Measurements from ENCODE around the gene SYCE3. TPM values are rescaled to one million over a fixed set of nuclear protein-coding genes. Genes with fewer than 3 reads are reported as not detected.

SYCE3 gene
- total RNA-seq, 1 donor from 2014 or later, result not detected

DNA sequence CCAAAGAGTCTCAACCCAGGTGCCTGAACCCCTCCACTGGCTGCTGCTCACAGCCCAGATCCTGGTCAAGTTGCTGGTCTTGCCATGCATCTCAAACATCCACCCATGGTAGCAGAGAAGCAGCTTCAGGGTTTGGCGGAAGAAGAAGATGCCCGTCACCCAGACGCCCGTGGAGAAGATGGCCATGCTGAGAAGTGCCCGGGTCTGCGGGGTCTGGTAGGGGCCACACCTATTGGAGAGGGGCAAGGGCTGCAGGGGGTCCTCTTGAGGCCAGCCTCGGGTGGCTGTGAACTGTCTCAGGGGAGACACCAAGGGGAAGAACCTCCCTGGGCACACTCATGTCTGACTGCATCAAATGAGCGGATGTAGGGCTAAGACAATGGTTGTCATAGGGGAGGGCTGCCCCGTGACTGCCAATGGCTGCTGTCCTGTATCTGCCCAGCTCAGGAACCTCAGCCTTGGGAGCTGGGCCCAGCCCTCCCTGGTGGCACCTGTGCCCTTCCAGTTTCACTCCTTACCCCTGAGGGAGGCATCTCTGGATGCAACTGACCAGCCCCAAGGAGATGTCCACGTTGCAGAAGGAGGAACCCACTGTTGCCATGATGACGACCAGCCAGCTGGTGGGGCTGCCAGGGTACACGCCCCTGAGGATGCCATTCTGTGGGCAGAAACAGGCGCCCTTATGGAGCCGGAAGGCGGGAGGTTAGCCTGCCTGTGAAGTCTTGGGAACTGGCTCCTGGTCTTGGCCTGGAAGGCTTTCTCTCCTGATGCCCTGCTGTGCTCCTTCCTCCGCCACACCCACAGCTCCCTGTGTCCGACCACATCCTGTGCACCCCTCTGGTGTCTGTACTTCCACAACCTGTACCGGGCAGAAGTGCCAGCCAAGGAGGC, 14.3 kb upstream of the SYCE3 start:
- DNase-seq (ENCODE audit: low spot score), result no peak

DNA sequence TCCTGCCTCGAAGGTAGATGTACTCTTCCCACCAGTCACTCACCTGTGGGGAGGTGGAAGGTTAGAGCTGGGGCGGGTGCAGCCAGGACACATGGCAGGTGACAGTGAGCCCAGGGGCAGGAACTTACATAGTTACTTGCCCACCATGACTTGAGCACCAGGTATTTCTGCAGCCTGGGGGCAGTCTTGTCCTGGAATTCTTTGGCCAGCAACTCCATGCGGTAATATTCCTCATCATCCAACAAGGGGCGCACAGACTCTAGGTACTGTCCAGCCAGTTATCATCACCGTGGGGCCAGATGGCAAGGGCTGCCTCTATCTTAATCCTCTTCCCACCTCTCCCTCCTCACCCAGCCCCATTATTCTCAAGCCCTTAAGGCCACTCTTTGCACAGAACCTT, 13.4 kb upstream of the SYCE3 start:
- DNase-seq (ENCODE audit: low spot score), result no peak

DNA sequence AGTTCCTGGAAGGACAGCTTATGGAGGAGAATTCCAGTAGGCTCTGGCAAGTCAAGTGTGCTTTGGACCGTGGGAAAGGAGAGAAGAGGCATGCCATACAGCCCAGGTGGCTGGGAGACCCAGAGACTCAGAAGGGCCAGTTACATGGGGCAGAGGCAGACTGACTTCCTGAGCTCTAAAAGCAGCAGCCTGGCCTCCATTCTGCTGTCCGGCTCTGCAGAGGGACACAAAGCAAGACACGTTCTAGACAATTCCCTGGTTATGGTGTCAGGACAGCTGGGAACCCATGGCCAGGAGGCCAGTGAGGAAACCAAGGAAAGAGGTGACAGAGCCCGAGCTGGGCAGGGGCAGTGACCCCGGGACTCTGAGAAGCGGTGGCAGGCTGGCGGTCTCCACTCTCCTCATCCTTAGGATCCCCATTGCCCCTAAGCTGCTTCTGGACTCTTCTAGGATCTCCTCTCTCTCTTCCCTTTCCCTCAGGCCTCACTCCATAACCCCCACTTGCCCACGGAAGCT, 12.8 kb upstream of the SYCE3 start:
- no peak for DNase-seq (ENCODE audit: low spot score)

DNA sequence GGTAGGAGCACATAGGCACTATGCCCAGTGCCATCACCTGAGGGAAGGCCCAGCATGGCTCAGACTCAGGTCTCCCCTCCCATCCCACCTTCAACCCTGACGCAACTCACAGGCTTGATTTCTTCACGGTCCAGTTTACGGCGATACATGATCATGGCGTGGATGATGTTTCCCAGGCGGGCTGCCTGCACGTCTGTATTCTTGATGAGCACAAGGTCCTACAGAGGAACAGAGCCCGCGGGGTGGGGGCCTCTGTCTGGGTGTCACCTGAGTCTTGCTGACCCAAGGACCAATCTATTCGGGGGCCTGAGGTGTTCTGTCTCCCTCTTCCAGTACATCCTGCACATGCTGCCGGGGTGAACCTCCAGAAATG, 11.7 kb upstream of the SYCE3 start:
- DNase-seq (ENCODE audit: low spot score), result no peak

DNA sequence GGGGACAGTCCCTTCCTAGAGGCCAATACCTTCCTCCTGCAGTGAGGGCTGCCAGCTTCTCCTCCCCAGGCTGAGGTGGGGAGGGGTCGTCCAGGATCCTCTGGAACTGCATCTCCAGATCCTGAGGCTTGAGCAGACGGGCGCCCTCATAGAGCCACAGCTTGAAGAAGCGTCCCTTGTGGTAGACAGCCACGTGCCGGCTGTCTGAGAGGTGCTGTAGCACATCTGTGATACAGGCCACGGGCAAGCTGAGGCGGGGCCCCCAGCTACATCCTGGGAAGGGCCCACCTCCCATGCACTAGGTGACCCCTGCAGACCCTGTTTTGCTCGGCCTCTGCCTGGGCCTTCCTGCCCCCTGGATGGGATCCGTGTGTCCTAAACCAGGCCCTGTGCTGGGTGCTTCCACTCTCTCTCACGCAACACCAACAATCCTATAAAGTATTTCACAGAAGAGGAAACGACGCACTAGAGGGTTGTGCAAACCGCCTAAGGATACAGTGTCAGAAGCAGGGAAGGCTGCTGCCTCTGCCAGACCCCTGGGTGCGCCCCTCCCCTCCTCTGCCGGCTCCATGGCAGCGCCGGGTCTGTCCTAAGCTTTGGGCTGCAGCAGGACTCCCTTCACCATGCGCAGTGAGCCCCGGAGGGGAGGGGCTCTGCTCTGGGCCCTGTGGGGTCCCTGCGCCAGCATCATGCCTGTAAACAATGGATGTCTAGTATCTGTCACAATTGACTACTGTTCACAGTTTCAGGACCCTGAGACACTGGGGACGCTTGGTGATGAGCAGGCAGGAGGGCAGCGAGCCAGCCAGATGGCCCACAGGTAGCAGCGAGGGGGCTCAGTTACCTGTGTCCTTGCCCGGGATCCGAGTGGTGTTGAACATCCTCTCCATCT, 11.0 kb upstream of the SYCE3 start:
- no peak for DNase-seq (ENCODE audit: low spot score)

DNA sequence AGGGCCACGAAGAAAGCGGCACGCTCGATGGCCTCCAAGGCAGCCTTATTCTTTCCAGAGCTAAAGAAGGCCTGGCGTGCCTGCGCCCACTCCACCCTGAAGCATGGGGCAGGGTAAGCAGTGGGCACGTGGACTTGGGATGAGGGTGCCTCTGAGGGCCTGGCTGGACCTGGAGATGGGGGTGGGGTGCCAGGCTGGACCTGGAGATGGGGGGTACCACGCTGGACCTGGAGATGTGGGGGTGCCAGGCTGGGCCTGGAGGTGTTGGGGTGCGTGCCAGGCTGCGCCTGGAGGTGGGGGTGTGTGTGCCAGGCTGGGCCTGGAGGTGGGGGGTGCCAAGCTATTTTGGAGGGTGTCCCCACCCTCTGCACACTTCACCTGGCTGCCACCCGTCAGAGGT, 10.2 kb upstream of the SYCE3 start:
- DNase-seq (ENCODE audit: low spot score), result no peak

DNA sequence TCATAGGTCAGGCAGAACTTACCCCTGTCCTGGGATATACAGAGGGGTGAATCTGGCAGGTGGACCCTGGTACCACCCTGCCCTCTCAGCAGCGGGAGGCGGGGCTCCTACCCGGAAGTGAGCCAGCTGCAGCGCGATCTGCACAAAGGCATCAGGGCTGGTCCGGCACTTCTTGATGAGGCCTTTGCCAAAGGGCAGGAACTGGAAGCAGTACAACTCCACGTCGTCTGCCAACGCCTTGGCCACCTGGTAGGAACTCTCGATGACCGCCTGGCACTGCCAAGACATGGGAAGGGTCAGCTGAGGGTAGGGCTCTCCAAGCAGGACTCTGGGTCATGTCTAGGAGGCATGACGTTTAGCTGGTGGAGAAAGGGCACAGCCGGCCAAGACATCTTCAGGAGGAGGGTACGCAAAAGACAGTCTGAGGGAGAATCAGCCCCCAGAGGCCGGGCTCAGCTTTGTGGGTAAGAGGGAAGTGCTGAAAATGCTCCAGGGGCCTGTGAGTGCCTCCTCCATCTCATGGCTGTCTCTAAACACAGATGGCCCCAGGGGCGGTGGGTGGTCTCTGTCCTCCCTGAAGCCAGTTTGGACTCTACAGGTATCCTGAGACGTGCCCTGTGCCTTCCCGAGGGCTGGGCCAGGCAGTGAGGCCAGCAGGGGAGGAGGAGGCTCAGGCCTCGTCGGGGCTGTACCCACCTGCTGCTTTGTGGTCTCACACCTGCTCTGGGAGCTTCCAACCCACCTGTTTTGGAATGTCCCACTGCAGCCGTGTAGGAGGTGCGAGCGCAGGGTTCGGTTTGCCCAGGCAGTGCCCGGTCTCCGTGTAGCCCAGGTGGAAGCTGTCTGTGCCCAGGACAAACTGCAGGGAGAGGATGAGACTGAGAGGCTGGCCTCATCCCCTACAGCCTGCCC, 8.8 kb upstream of the SYCE3 start:
- DNase-seq (ENCODE audit: low spot score), result no peak

DNA sequence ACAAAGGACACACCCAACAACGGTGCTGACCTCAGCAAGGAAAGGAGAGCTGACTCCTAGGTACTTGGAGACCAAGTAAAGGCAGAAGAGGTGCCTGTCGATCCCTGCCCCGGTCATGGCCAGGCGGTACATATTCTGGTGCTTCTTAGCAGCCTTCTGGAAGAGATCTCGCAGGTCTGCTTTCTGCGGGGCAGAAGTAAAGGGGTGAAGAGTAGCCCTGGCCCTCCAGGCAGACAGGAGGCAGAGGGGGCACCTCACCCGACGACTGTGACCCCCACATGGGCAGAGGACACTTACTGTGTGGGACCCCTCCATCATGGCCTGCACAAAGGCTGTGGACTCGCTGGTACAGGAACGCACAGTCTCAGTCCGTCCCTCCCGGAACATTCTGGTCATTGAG, 8.1 kb upstream of the SYCE3 start:
- no peak for DNase-seq (ENCODE audit: low spot score)

DNA sequence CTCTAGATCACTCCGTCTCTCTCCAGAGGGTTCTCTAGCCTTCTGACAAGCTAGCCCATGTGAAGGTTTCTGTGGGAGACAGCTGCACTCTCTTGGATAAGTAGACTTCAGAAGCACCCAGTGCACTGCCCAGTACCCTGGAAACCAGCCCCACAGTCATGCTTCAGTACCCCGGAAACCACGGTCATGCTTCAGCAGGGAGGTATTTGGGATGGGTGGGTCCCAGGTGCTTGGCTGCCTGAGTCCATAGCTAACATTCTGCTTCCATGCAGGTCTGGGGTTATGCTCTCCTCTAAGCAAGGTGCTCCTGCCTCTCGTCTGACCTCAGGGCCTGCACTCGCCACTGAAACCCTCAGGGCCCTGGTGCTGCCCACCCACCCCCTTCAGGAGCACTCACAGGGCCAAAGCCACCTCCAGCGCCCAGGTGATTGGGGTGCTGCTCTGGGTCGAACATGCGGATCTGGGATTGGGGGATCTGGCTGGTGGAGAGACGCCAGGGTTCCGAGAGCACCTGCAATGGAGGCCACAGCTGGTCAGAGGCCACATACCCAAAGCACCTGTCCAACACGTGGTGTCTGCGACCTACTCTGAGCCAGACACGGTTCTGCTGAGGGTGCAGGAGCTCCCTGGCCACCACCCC, 7.3 kb upstream of the SYCE3 start:
- no peak for DNase-seq (ENCODE audit: low spot score)

DNA sequence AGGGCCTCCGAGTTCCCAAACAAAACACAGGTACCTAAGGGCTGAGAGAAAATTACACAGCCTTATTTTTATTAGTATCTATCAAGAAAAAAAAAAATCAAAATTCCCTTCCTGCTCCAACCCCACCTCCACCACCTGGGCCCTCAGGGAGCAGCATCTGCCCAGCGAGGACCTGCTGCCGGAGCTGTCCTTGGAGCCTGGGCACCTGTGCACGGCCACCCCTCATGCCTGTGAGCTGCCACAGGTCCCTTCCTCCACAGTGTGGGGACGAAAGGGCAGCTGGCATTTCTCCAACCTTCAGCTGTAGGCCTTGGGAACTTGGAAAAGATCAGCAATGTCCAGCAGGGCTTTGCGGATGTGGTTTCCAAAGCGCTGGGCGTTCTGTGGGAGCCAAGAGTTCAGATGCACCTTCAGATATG, 6.3 kb upstream of the SYCE3 start:
- DNase-seq (ENCODE audit: low spot score), result no peak

DNA sequence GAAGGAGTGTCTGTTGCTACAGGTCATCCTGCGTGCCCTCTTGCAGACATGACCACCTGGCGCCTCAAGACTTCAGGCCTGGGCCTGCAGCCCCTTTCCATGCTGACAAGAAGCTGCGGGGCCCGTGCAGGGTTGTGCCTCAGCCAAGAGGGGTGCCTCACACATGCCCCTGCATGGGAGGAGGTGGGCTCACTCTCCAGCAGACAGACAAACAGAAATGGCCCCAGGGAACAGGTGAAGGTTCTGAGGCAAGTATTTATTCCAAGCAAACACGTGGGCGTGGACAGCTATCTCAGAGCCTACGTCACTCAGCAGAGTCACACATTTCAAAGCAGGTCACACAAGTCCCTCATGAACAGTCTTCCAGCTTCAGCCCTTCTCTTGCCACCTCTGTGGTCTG, 5.9 kb upstream of the SYCE3 start:
- DNase-seq (ENCODE audit: low spot score), result no peak

DNA sequence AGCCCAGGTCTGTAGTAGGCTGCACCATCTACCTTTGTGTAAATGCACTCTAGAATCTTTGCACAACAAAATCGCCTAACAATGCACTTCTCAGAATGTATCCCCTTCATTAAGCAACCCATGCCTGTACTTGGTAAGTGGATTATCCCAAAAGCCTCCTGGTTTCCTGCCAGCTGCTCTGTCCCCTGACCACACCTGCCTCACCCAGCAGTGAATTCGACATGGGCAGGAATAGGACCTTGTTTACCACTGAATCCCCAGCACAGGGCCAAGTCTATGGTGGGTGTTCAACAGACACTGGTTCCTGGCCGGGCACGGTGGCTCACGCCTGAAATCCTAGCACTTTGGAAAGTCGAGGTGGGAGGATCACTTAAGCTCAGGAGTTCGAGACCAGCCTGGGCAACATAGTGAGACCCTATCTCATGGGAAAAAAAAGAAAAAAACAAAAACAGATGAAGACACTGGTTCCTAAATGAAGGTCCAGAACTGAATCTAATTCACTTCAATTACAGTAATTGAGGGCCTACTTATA, 5.1 kb upstream of the SYCE3 start:
- DNase-seq (ENCODE audit: low spot score), result no peak

DNA sequence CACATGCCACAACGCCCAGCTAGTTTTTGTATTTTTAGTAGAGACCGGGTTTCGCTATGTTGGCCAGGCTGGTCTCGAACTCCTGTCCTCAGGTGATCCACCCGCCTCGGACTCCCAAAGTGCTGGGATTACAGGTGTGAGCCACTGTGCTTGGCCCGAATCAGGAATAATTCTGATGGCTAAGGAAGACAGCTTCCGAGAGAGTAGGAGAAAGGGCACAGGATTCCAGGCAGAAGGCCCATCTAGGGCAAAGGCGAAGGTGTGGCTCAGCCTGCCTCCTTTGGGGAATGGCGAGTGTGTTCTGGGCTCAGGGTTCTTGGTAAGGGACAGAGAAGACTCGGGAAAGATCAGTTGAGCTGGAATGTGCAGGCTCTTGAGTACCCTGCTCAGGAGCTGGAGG, 1.6 kb upstream of the SYCE3 start:
- no peak for DNase-seq (ENCODE audit: low spot score)

DNA sequence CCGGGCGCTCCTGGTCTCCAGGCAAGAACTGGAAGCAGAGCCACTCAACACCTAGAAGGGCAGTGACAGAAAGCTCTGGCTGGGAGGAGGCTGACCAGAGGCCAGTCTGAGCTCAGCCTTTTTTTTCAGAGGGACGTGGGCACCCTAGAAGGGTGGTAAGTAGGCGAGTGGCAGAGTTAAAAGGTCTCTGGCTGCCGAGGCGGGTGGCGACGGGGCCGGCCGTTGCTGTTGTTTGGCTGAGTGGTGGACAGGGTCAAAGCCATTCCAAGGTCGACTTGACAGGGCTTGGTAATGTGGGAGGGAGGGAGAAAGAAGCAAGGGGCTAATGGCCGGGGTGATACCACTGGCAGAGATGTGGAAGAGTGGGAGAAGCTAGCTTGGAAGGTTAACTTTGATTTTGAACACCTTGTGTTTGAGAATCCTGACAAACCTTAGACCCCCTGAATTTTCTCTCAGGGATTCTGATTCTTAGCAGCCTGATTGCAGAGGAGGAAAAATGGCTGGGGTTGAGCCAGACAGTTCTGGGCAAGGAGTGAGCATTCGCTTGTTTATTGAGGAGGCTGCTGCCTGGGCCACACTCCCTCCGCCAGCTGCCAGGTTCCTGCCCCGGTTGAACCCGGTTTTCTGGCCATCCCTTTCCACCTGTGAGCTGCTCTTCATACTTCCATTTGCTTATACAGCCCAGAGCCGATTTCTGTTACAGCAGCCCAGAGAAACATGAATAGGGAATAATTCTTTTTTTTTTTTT, 868 bp upstream of the SYCE3 start:
- no peak for DNase-seq (ENCODE audit: low spot score)

DNA sequence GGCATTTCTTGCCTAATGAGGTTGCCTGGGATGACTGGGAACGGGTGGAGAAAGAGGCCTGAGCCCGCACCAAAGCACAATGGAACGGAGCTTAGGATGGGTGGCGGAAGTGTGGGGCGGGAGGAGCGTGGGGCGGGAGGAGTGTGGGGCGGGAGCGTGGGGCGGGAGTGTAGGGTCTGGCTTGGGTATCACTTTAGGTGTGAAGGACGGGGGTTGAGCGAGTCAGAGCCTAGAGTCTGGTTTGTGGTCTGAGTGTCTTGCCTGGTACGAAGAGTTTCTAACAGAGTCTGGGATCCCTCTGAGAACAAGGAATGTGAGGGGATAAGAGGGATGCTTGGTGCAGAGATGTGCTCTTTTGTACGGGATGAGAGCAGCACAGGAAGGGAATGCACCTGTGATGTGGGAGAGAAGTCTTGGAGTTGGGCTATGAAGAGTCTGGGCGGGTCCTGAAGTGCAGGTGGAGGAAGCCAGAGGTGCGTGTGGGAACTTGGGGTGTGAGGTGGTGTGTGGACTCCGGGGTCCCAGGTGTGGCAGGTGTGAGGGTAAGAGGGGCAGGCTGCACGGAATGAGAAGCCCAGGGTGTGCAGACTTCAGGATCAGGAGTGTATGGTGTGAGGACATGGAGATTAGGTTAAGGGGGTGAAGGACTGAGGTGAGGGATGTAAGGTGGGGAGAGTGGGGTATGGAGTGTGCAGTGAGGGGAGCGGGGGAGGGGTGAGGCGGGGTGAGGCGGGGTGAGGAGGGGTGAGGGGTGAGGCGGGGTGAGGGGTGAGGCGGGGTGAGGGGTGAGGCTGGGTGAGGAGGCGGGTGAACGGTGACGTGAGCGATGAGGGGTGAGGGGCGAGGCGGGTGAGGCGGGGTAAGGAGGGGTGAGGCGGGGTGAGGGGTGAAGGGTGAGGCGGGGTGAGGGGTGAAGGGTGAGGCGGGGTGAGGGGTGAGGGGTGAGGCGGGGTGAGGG, 1.0 kb downstream of the SYCE3 start:
- DNase-seq (ENCODE audit: low spot score), result no peak

DNA sequence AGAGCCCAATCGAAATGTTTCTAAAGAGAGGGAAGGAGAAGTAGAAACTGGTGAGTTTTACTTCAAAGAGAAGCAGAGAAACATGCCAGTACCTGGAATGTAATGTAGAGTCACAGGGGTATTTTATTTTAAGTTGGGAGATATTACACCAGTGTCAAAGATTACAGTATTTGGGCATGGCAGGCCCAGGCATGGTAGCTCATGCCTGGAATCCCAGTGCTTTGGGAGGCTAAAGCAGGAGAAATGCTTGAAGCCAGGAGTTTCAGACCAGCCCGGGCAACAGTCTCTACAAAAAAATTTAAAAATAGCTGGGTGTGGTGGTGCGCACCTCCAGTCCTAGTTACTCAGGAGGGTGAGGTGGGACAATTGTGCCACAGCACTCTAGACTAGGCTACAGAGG, 2.7 kb downstream of the SYCE3 start:
- no peak for DNase-seq (ENCODE audit: low spot score)

DNA sequence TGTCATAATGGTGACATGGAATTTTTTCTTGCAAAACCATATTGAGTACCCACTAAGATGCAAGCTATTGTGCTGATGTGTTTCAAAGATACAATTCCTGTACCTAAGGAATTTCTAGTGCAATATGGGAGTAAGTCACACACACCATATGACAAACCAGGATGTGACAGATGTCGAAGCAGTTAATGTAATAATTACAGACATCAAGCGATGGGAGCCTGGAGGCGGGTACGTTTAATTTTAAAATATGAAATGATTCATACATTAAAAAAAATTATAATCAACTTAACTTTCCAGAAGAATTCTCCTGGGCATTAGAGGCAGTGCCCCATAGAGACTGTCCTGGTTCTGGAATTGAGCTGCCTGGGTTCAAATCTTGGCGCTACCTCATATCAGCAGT, 6.0 kb downstream of the SYCE3 start:
- DNase-seq (ENCODE audit: low spot score), result no peak

DNA sequence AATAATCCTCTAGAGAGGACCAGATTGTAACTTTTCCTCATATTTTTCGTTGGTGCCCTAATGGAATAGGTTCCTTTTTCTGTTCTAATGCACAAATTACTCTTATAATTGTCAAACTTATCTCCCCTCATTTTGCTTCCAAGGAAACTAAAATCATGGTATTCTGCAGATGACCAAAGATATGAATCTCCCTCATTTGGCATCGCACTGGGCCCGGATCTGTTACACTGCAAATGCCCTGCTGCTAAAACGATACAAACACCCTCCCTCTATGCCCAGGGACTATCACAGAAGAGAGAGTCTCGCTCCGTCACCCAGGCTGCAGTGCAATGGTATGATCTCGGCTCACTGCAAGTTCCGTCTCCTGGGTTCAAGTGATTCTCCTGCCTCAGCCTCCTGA, 9.4 kb downstream of the SYCE3 start:
- DNase-seq (ENCODE audit: low spot score), result no peak

Measured in mesenteric fat pad (tissue), 1 donor.